IMR-90 (cell line): ENCODE results near the gene ZBTB8OS. TPM values are rescaled to one million over a fixed set of nuclear protein-coding genes. Genes with fewer than 3 reads are reported as not detected.

Experiments
- ATAC-seq: fragments of 200-7000 bp; cut with Tn5 transposase; 2 replicates; pipeline ENCODE4 v1.9.1; 2020; ENCODE audit warnings: low read depth, mild to moderate bottlenecking, moderate library complexity
- BruUV-seq: library from RNA; stranded (reverse); fragments of 400-500 nt; replicated peaks from 2 replicates; lab custom pipeline; 2021; lab: Mats Ljungman, UMichigan
- CTCF ChIA-PET: fragments of 300-600 bp; formaldehyde crosslinking; extraction: SDS; loops from one replicate; lab custom pipeline; 2021; ENCODE audit warnings: antibody characterized with exemption; lab: Yijun Ruan, JAX
- POLR2A ChIA-PET: fragments of 300-600 bp; sonication (Branson Sonifier 250); formaldehyde crosslinking; loops from one replicate; lab custom pipeline; 2022; ENCODE audit warnings: antibody characterized with exemption; ENCODE audit not compliant: unreplicated experiment; lab: Charles Lee
- DNase-seq: peaks from one replicate; pipeline ENCODE4 v3.0.0; 2013
- H2AFZ ChIP-seq: replicated peaks from 2 replicates; pipeline ENCODE3; 2013; ENCODE audit warnings: low read length, mild to moderate bottlenecking; ENCODE audit not compliant: poor library complexity
- H2AK5ac ChIP-seq: 2 replicates; pipeline ENCODE4 v1.6.1; 2013; ENCODE audit warnings: low read depth, low read length, inconsistent platforms
- H2AK9ac ChIP-seq: replicated peaks from 2 replicates; pipeline ENCODE3; 2013; ENCODE audit warnings: mild to moderate bottlenecking, low read depth, low read length, moderate library complexity; ENCODE audit not compliant: poor library complexity
- H2BK120ac ChIP-seq: 2 replicates; pipeline ENCODE4 v1.6.1; 2013; ENCODE audit warnings: low read depth, low read length, inconsistent platforms
- H2BK15ac ChIP-seq: 3 replicates; pipeline ENCODE4 v1.6.1; 2013; ENCODE audit warnings: low read depth, low read length, inconsistent platforms
- H2BK20ac ChIP-seq: 2 replicates; pipeline ENCODE4 v1.6.1; 2013; ENCODE audit warnings: low read depth, mild to moderate bottlenecking, inconsistent platforms, low read length, moderate library complexity
- H2BK5ac ChIP-seq: 2 replicates; pipeline ENCODE4 v1.6.1; 2013; ENCODE audit warnings: mild to moderate bottlenecking, low read depth, low read length, inconsistent platforms; ENCODE audit not compliant: poor library complexity, severe bottlenecking
- H3K14ac ChIP-seq: replicated peaks from 2 replicates; pipeline ENCODE4 v1.6.1; 2013; ENCODE audit warnings: low read depth, low read length, inconsistent platforms
- H3K18ac ChIP-seq: 2 replicates; pipeline ENCODE4 v1.6.1; 2013; ENCODE audit warnings: low read depth, low read length, control low read depth
- H3K23ac ChIP-seq: 2 replicates; pipeline ENCODE4 v1.6.1; 2013; ENCODE audit warnings: low read depth, low read length, inconsistent platforms
- H3K27ac ChIP-seq: 2 replicates; pipeline ENCODE4 v1.5.1; 2013; ENCODE audit warnings: mild to moderate bottlenecking, control low read depth, low read length; ENCODE audit not compliant: insufficient read depth
- H3K27me3 ChIP-seq: 2 replicates; pipeline ENCODE4 v1.6.1; 2013; ENCODE audit warnings: low read length; ENCODE audit not compliant: control insufficient read depth, insufficient read depth
- H3K36me3 ChIP-seq: 2 replicates; pipeline ENCODE4 v1.6.1; 2013; ENCODE audit warnings: low read length, mixed read lengths; ENCODE audit not compliant: control insufficient read depth, insufficient read depth
- H3K4ac ChIP-seq: 2 replicates; pipeline ENCODE4 v1.6.1; 2013; ENCODE audit warnings: low read depth, low read length, inconsistent platforms
- H3K4me1 ChIP-seq: 2 replicates; pipeline ENCODE4 v1.6.1; 2013; ENCODE audit warnings: low read length, mixed read lengths; ENCODE audit not compliant: control insufficient read depth, insufficient read depth
- H3K4me2 ChIP-seq: 2 replicates; pipeline ENCODE4 v1.6.1; 2013; ENCODE audit warnings: low read depth, mild to moderate bottlenecking, control low read depth, low read length, moderate library complexity
- H3K4me3 ChIP-seq: 2 replicates; pipeline ENCODE4 v1.5.1; 2013; ENCODE audit warnings: low read depth, mild to moderate bottlenecking, control low read depth, low read length, moderate library complexity; ENCODE audit not compliant: insufficient read depth
- H3K56ac ChIP-seq: 2 replicates; pipeline ENCODE4 v1.6.1; 2013; ENCODE audit warnings: low read length, inconsistent platforms; ENCODE audit not compliant: insufficient read depth; ENCODE audit errors: extremely low read depth
- H3K79me1 ChIP-seq, 2 experiments: 2 replicates each; pipeline ENCODE4 v1.6.1; 2013; ENCODE audit warnings: low read length in 2 of 2, inconsistent platforms in 1 of 2, low read depth in 1 of 2
- H3K9ac ChIP-seq: 2 replicates; pipeline ENCODE4 v1.6.1; 2013; ENCODE audit warnings: low read depth, low read length, control low read depth
- H3K9me1 ChIP-seq: 2 replicates; pipeline ENCODE4 v1.6.1; 2013; ENCODE audit warnings: low read length, inconsistent platforms; ENCODE audit not compliant: insufficient read depth
- H3K9me3 ChIP-seq: 2 replicates; pipeline ENCODE4 v1.6.1; 2013; ENCODE audit warnings: low read length; ENCODE audit not compliant: control insufficient read depth, insufficient read depth
- H4K20me1 ChIP-seq: 2 replicates; pipeline ENCODE4 v1.6.1; 2013; ENCODE audit warnings: low read length, inconsistent platforms; ENCODE audit not compliant: insufficient read depth
- H4K5ac ChIP-seq: 2 replicates; pipeline ENCODE4 v1.6.1; 2013; ENCODE audit warnings: mild to moderate bottlenecking, low read depth, low read length, control low read depth
- H4K8ac ChIP-seq, 2 experiments: 2 replicates each; pipeline ENCODE4 v1.6.1; 2013; ENCODE audit warnings: low read depth in 2 of 2, low read length in 2 of 2, control low read depth in 1 of 2, inconsistent platforms in 1 of 2
- H4K91ac ChIP-seq: 2 replicates; pipeline ENCODE4 v1.6.1; 2013; ENCODE audit warnings: low read depth, low read length, inconsistent platforms; ENCODE audit not compliant: insufficient read depth
- BHLHE40 ChIP-seq: fragments of 150-350 bp; IDR thresholded peaks from 2 replicates; pipeline ENCODE4 v1.6.1; 2016; ENCODE audit warnings: mild to moderate bottlenecking, low read depth, low read length
- CEBPB ChIP-seq: IDR thresholded peaks from 2 replicates; pipeline ENCODE4 v1.6.1; 2012; ENCODE audit warnings: low read depth, low read length, improper control_type of control experiment
- CHD1 ChIP-seq: IDR thresholded peaks from 2 replicates; pipeline ENCODE4 v1.6.1; 2012; ENCODE audit warnings: low read depth, low read length, improper control_type of control experiment
- CTCF ChIP-seq: conservative IDR thresholded peaks from 2 replicates; pipeline ENCODE4 v1.5.1; 2012; ENCODE audit warnings: mild to moderate bottlenecking, low read depth, low read length, improper control_type of control experiment
- ELK1 ChIP-seq: fragments of 150-350 bp; IDR thresholded peaks from 2 replicates; pipeline ENCODE4 v1.6.1; 2016; ENCODE audit warnings: low read depth, mild to moderate bottlenecking, low read length, moderate library complexity, borderline replicate concordance
- FOS ChIP-seq: fragments of 150-350 bp; IDR thresholded peaks from 2 replicates; pipeline ENCODE4 v1.6.1; 2016; ENCODE audit warnings: low read depth, low read length
- MAFK ChIP-seq: IDR thresholded peaks from 2 replicates; pipeline ENCODE4 v1.6.1; 2012; ENCODE audit warnings: low read depth, low read length, improper control_type of control experiment
- MAZ ChIP-seq: IDR thresholded peaks from 2 replicates; pipeline ENCODE4 v1.6.1; 2012; ENCODE audit warnings: low read depth, mild to moderate bottlenecking, low read length, improper control_type of control experiment, moderate library complexity, borderline replicate concordance
- MXI1 ChIP-seq: IDR thresholded peaks from 2 replicates; pipeline ENCODE4 v1.6.1; 2012; ENCODE audit warnings: low read depth, mild to moderate bottlenecking, low read length, moderate library complexity, borderline replicate concordance
- NFE2L2 ChIP-seq: fragments of 150-350 bp; IDR thresholded peaks from 2 replicates; pipeline ENCODE4 v1.6.1; 2016; ENCODE audit warnings: low read depth, mild to moderate bottlenecking, low read length
- POLR2A ChIP-seq: IDR thresholded peaks from 2 replicates; pipeline ENCODE4 v1.6.1; 2012; ENCODE audit warnings: mild to moderate bottlenecking, low read depth, low read length
- RAD21 ChIP-seq: IDR thresholded peaks from 2 replicates; pipeline ENCODE4 v1.6.1; 2012; ENCODE audit warnings: low read length, improper control_type of control experiment
- RCOR1 ChIP-seq: IDR thresholded peaks from 2 replicates; pipeline ENCODE4 v1.6.1; 2012; ENCODE audit warnings: mild to moderate bottlenecking, low read length, improper control_type of control experiment; ENCODE audit not compliant: insufficient replicate concordance
- RFX5 ChIP-seq: IDR thresholded peaks from 2 replicates; pipeline ENCODE4 v1.8.0; 2012; ENCODE audit warnings: low read depth, mild to moderate bottlenecking, low read length, moderate library complexity
- SMC3 ChIP-seq: fragments of 150-350 bp; IDR thresholded peaks from 2 replicates; pipeline ENCODE4 v1.6.1; 2016; ENCODE audit warnings: low read depth, mild to moderate bottlenecking, antibody characterized with exemption, low read length, moderate library complexity
- USF2 ChIP-seq: fragments of 150-350 bp; IDR thresholded peaks from 2 replicates; pipeline ENCODE4 v1.6.1; 2017; ENCODE audit warnings: mild to moderate bottlenecking, antibody characterized with exemption, low read length, low read depth
- WGBS, 2 experiments: methylation state at CpG; one replicate each; pipeline versions ENCODE4 v1.1.5 to v1.1.7; 2013; ENCODE audit warnings: missing lambda C conversion rate in 2 of 2; ENCODE audit not compliant: insufficient read length in 1 of 2; ENCODE audit errors: extremely low coverage in 2 of 2; 5-methylcytosine and 5-hydroxymethylcytosine counted together
- dilution Hi-C: fragments of 300-500 bp; cut with HindIII; formaldehyde crosslinking; loops from one replicate; pipeline ENCODE4 v1.14.3; 2018; ENCODE audit warnings: low sequenced_read_pairs; ENCODE audit not compliant: unreplicated experiment
- in situ Hi-C: fragments of 300-500 bp; cut with MboI; formaldehyde crosslinking; loops from 3 replicates; pipeline ENCODE4 v1.14.3; 2019; ENCODE audit warnings: low sequenced_read_pairs, inconsistent platforms, mixed read lengths
- intact Hi-C: fragments of 100-400 bp; cut with micrococcal nuclease; formaldehyde crosslinking; loops from 2 replicates; pipeline ENCODE4 v1.10.0; 2022
- polyA plus RNA-seq, 3 experiments: library from polyadenylated mRNA; depleted of rRNA; stranded (reverse); fragments of >200 nt; gene quantifications; 2 replicates each; pipeline ENCODE4 v1.2.3, GENCODE V29; 2012; ENCODE audit warnings: low replicate concordance in 1 of 3
- total RNA-seq: library from RNA; depleted of rRNA; stranded (reverse); fragments of >200 nt; gene quantifications from 2 replicates; pipeline ENCODE4 v1.2.3, GENCODE V29; 2012

The ZBTB8OS gene
- total and polyA plus RNA-seq, 2 of the 4 experiments (the other 2 are of a cell fraction), result 31.0 to 43.5 TPM

GRCh38 chr1:32696041-32696440, 45.7 kb upstream of the ZBTB8OS start:
- ATAC-seq (no peak), DNase-seq (no peak)
- Histone ChIP-seq H2BK5ac (no peak overlapping the region), H3K23ac (no peak overlapping the region), H4K91ac (no peak overlapping the region), H3K4ac (no peak overlapping the region), H2BK15ac (no peak overlapping the region), H3K79me1 (peaks cover 24 to 44% of the 10 kb centered on the region in 2 experiments), H3K27me3 (no peaks in the 10 kb centered on the region), H3K9ac (no peak overlapping the region), H3K4me1 (peaks cover 14% of the 10 kb centered on the region), H2AK5ac (no peak overlapping the region), H3K36me3 (peaks cover 32% of the 10 kb centered on the region), H4K20me1 (peaks cover 32% of the 10 kb centered on the region), H2AFZ (no peak overlapping the region), H3K9me3 (no peaks in the 10 kb centered on the region), H2AK9ac (no peak overlapping the region), H2BK20ac (no peak overlapping the region), H3K14ac (no peak overlapping the region), H3K56ac (no peak overlapping the region), H4K8ac (no peak overlapping the region), H3K4me3 (no peak overlapping the region), H3K4me2 (no peak overlapping the region), H3K27ac (no peak overlapping the region), H3K18ac (no peak overlapping the region), H3K9me1 (peaks cover 15% of the 10 kb centered on the region), H2BK120ac (no peak overlapping the region), H4K5ac (no peak overlapping the region)
- BruUV-seq, result no TSS peak
- TF ChIP-seq FOS, result no peak
- no peak for TF ChIP-seq NFE2L2
- no peak for TF ChIP-seq BHLHE40
- TF ChIP-seq RAD21, result no peak
- no peak for TF ChIP-seq MAFK
- TF ChIP-seq MXI1, result no peak
- TF ChIP-seq SMC3, result no peak
- TF ChIP-seq POLR2A, result no peak
- TF ChIP-seq RCOR1, result no peak
- no peak for TF ChIP-seq MAZ
- no peak for TF ChIP-seq RFX5
- TF ChIP-seq USF2, result no peak
- no peak for TF ChIP-seq CTCF
- TF ChIP-seq ELK1, result no peak
- TF ChIP-seq CEBPB, result no peak
- no peak for TF ChIP-seq CHD1
- in situ Hi-C loops (no loop called here), intact Hi-C loops (no loop called here), dilution Hi-C loops (no loop called here)
- ChIA-PET CTCF (interaction anchor here (0.7 kb wide), 1 partner anchor 116 kb away, joined by 5 read pairs; no protein-coding TSS in a partner anchor), POLR2A (no interaction called here)
- WGBS, 2 experiments, result 95% methylated on average over 4 of the region's 9 CpGs; no CpG with 5 or more reads in 1 of the 2 experiments
